GM19240 (cell line): Measurements from ENCODE around the gene CCDC178.
"Not testable (repeated sequence)": the region's sequence is repeated elsewhere in the genome, so short reads cannot be mapped to it uniquely, and the experiment has no call there.

Source experiments
- DNase-seq: peaks from one replicate; pipeline ENCODE4 v3.0.0; 2011; ENCODE audit warnings: low spot score; ENCODE audit not compliant: insufficient read length

The CCDC178 gene

DNA sequence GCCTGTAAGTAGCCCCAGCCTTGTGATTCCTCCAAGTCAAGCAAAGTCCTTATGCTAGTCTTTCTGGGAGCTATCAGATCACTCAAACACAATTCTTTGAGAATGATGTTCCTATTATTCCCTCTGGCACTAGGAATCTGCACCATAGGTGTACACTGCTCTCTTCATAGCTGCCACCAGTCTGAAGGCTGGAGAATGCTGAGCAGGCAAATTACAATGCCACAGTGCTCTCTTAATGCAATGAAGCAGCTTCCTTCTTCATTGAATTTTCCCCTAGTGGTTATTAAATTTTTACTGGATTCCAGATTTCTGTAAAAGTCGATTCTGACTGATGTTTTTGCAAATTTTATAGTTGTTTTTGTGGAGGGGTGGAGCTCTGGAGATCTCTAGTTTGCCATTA, 84.8 kb downstream of the CCDC178 start:
- no peak for DNase-seq

DNA sequence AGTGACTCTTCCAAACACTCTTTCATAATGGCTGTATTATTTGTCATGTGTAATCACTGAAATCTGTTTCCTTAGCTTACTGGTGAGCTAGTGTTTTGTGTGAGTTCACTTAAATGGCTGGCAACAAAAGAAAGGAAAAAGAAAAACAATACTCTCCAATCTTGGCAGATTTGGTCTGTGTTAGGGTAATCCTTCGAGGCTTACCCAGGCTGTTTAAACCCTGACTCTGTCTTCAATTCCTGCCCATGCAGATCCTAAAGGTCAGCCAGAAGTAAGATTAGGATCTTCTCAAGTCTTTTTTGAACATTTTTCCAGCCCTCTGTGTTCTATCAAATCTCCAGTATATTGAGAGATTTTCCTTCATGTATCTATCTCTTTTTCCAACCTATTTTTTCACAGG, 85.3 kb downstream of the CCDC178 start:
- no peak for DNase-seq

DNA sequence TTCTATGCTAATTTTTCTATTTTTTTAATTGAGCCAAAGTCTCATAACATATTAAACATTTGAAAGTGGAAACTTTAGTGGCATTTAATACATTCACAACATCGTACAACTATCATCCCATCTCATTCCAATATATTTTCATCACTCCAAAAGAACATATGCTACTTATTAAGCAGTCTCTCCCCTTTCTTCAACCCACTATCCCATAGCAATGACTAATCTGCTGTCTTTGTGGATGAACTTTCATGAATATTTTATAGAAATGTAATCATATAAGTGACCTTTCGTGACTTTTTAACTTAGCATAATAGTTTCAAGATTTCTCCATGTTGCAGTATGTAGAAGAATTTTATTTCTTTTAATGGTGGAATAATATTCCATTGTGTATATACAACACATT, 90.3 kb downstream of the CCDC178 start:
- DNase-seq, result no peak

DNA sequence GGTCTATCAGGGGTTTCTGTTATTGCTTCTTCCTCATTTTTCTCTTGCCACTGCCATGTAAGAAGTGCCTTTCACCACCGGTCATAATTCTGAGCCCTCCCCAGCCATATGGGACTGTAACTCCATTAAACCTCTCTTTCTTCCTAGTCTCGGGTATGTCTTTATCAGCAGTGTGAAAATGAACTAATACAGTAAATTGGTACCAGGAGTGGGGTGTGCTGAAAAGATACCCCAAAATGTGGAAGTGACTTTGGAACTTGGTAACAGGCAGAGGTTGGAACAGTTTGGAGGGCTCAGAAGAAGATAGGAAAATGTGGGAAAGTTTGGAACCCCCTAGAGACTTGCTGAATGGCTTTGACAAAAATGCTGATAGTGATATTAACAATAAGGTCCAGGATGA, 100.8 kb downstream of the CCDC178 start:
- not testable (repeated sequence) for DNase-seq

DNA sequence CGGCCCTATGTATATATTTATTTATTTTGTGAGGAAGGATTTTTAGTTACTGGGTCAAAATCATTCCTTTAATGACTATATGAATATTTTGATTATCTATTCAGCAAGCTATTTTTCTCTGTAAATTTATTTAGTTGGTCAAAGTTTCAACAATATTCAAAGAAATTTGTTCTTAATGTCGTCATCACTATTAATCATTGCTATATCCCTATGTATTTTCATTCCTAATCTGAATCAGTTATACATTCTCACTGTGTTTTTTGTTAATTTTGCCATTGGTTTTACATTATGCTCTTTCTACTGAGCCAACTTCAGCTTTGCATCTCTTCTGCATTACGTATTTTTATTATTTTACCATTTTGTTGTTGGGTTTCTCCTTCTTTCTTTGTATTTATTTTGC, 105.7 kb downstream of the CCDC178 start:
- no peak for DNase-seq

DNA sequence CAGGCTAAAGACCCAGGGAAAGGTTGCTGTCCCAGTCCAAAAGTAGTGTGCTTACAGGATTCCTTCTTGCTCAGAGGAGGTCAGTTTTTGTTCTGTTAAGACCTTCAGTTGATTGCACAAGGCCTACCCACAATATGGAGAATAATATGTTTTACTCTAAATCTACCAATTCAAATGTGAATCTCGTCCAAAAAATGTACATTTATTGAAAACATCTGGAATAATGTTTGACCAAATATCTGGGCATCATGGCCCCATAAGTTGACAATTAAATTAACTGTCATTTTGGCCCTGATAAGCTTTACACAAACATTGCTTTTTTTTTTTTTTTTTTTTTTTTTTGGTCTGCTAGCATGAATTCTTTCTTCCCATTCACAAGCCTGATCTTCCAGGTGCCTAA, 109.8 kb downstream of the CCDC178 start:
- no peak for DNase-seq

DNA sequence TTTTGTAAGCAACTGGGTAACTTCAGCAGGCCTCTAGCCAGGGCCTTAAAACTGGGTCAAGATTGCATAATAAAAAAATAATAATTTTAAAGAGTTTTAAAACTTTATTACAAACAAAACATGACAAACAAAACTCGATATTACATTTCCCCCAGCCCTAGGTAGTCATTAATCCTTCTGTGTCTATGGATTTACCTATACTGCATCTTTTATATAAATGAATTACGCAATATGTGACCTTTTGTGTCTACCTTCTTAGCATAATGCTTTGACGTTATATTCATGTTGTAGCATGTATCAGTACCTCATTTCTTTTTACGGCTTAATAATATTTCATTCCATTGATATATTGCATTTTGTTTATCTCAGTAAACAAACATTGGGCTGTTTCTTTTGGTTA, 113.5 kb downstream of the CCDC178 start:
- DNase-seq, result no peak

DNA sequence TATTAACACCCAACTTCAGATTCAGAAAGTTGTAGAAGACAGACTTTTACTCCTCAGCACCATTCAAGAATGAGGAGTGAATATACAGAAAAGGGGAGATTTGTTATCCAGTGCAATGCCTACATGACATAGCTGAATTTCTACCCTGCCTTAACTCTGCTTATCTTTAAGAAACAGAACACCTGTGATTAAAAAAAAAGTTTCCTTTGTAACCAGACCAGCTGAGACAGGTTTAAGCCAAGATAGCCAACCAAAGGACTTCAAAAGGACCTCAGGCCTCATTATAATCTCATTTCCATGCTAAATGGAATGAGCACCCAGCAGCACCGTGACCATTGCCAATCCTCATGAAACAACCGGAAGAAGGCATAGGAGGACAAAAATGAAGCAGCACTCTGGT, 122.9 kb downstream of the CCDC178 start:
- DNase-seq, result no peak

DNA sequence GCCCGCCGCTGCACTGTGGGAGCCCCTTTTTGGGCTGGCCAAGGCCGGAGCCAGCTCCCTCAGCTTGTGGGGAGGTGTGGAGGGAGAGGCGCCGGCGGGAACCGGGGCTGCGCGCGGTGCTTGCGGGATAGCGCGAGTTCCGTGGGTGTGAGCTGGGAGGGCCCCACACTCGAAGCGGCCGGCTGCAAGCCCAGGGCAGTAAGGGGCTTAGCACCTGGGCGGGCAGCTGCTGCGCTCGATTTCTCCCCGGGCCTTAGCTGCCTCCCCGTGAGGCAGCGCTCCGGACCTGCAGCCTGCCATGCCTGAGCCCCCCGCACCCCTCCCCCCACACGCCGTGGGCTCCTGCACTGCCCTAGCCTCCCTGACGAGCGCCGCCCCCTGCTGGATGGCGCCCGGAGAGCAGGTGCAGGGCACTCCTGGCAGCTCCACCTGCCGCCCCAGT, 124.4 kb downstream of the CCDC178 start:
- DNase-seq, result no peak

DNA sequence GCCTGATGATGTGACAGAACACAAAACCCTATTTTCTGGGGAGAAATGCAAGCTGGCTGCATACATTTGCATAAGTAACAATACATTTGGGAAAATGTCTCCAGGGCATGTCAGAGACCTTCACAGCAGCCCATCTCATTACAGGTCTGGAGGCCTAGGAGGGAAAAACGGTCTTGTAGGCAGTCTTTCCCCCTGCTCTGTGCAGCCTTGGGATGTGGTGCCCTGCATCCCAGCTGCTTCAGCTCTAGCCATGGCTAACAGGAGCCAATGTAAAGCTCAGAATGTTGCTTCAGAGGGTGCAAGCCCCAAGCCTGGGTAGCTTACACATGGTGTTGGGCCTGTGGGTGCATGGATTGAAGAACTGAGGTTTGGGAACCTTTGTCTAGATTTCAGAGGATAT, 133.0 kb downstream of the CCDC178 start:
- no peak for DNase-seq

DNA sequence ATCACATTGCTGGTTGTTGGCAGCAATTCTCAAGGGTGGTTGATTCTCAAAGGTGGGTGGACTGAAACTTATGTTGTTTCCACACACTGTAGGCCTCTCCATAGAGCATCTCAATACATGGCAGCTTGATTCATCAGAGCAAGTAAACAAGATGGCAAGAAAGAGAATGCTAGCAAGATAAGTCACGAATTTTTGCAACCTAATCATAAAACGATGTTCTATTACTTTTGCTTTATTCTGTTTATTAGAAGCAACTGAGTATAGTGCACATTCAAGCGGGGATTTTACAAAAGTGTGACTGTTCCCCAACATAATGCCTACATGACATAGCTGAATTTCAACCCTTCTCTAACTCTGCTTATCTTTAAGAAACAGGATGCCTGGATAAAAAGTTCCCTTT, 136.2 kb downstream of the CCDC178 start:
- no peak for DNase-seq

DNA sequence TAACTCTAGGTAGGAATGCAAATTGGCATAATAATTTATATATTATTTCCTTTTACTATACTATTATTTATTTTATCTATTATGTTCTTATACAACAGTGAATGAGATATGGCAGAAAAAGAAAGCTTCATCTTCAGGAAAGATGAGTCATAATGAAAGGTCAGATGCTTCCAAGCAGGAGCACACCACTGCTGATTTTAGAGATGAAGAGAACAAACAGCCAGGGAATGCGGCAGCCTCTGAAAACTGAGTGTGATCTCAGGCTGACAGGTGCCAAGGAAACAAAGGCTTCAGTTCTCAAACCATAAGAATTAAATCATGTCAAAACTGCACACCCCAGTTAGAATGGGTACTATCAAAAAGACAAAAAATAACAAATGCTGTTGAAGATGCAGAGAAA, 149.0 kb downstream of the CCDC178 start:
- DNase-seq, result no peak

DNA sequence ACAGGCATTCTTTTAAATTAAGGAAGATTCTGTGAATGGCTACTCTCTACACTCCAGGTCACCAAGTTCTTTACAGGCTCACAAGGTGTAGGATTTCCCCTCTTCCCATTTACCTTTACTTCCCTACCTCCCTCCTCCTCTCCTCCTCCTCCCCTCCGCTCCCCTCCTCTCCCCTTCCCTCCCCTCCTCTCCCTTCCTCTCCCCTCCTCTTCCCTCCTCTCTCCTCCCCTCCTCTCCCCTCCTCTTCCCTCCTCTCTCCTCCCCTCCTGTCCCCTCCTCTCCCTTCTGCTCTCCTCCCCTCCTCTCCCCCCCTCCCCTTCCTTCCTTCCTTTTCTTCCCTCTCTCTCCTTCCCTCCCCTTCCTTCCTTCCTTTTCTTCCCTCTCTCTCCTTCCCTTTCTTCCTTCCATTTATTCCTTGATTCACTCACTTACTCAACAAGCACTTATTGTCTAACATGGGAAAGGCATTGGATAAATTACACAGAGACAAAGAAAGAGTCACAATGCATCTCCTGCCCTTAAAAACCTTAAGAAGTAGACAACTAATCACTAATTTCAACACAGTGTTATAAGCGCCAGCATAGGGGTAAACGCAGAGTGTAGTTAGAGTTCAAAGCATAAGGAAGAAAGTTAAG, 152.3 kb downstream of the CCDC178 start:
- no peak for DNase-seq

DNA sequence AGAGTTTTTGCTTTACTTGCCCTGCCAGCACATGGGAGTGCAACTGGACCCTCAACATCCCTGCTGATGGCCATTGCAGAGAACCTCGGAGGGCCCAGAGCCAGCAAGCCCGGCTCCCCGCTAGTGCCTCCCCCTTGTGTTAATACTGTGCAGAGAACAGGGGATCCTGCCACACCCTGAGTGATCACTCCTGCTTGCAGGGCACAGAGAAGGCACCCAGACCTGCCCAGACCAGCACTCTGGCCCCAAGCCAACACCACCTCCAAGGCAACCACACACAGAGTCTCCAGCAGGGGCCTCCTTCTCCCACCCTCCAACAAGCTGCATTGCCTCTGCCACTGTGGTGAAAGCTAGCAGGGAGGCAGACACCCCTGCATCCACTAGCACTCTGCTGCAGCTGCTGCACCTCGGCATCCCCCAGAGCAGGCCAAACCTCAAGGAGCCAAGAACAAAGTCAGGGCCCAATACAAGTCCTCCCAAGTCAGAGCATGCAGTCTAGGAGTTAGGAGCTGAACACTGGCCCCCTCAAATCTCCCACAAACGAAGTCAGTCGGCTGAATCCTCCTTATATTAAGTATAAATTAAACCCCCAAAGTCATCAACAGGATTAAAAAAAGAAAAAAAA, 157.7 kb downstream of the CCDC178 start:
- DNase-seq, result no peak

DNA sequence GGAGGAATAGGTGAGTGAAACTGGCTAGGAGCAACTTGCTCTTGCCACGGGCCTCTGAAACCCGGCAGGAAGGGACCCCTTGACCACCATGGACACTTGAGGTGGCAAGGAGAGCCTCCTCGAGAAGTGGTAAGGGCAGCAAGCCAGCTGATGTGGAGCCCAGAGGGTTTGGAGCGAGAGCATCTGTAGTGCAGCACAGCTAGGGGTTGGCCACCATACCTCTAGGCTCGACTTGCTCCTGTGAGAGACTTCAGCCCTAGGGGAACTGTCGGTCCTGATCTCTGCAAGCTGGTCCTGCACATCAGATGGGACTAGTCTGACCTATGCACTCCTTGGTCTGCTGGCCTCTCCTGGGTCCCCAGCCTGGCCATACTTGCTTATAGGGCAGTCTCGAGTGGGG, 158.4 kb downstream of the CCDC178 start:
- no peak for DNase-seq

DNA sequence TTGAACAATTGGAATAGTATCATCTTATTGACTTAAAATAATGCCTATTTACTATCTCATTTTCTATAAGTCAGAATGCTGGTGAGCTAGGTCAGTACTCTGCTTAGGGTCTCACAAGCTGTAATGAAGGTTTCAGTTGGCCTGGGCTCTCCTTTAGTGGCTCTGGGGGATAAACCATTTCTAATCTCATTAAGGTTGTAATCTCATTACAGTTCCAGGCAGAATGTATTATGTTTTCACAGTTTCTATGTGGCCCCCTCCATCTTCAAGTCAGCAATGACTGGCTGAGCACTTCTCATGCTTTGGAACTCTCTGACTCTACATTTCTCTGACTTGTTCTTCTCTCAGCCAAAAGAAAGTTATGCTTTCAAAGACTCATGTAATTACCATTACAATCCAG, 163.1 kb downstream of the CCDC178 start:
- no peak for DNase-seq

DNA sequence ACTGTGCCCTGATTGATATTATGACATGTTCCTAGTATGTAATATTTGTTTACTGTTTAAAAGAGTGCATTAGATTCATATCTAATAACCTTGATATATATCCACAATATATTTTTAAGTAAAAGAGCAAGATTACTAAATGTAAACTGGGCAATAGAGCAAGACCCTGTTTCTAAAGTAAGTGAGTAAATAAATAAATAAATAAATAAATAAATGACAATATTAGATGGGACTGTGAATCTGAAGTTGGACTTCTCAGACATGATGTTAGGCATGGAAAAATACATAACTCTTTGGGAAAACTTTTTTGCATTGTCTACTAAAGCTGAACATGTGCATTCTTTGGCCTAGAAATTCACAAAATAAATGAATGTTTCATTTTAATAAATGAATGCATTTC, 164.7 kb downstream of the CCDC178 start:
- no peak for DNase-seq

DNA sequence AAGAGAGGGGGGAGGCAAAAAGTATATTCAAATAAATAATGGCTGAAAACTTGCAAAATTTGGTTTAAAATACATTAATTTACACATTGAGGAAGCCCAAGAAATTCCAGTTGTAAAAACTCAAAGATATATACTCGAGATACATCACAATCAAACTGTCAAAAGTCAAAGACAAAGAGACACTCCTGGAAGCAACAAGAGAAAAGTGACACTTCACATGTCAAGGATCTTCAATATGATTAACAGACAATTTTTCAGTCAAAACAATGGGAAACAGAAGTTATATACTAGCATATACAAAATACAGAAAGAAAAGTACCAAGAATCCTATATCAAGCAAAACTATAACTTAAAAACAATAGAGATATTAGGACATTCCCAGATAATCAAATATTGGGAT, 170.2 kb downstream of the CCDC178 start:
- no peak for DNase-seq

DNA sequence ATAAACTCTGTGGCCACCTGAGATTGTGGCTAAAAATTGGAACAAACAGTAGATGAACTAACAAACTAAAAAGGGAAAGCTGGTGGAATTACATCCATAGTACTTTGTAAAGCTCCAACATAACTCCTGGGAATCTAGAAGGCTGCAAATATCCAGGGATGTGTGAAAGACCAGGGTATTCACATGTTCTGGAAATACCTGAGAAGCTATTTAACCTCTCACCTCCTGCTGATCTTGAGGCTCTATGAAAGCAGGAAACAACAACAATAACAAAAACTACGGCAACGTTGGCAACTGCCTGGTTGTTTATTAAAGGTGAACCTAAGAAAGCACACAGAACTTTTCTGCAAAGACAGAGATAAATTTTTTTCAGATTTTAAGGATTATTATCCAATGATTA, 171.3 kb downstream of the CCDC178 start:
- no peak for DNase-seq

DNA sequence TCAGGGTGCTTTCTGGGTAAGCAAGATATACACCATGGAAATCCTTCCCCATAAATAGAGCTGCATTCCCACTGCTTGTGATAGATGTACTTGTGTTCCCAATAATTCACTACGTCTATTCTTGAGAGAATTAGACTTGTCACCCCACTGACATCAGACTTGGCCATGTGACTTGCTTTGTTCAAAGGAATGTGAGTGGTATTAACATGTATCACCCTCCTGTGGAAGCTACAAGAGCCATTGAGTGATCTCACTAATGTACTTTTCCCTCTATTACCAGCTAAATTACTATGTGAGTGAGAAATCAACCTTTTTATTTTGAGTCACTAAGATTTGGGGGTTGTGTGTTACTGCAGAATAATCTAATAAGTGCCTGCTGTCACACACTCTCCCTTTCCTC, 176.0 kb downstream of the CCDC178 start:
- DNase-seq, result no peak

DNA sequence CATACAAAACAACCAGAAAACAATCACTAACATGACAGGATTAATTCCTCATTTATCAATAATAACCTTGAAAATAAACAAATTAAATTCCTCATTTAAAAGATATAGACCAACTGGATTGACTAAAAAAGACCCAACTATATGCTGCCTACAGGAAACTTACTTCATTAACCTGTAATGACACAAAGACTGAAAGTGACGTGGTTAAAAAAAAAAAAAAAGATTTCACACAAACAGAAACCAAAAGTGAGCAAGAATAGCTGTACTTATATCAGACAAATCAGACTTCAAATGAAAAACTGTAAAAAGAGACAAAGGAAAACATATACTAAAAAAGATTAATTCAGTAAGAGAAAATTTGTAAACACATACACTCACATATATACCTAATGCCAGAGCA, 201.2 kb downstream of the CCDC178 start:
- no peak for DNase-seq

DNA sequence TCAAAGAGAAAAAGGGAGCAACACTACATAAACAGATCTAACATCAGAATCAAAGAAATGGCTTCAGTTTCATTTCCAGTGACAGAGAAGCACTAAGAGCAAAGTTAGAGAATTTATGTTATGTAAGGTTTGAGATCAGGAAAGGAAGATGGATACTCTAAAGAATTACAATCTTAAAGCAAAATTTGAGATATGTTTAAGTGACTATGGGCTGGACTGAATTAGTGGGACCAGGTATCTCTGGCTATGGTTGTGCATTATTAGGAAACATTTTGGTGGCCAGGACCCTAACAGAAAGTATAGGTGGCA, 208.2 kb downstream of the CCDC178 start:
- DNase-seq, result no peak

DNA sequence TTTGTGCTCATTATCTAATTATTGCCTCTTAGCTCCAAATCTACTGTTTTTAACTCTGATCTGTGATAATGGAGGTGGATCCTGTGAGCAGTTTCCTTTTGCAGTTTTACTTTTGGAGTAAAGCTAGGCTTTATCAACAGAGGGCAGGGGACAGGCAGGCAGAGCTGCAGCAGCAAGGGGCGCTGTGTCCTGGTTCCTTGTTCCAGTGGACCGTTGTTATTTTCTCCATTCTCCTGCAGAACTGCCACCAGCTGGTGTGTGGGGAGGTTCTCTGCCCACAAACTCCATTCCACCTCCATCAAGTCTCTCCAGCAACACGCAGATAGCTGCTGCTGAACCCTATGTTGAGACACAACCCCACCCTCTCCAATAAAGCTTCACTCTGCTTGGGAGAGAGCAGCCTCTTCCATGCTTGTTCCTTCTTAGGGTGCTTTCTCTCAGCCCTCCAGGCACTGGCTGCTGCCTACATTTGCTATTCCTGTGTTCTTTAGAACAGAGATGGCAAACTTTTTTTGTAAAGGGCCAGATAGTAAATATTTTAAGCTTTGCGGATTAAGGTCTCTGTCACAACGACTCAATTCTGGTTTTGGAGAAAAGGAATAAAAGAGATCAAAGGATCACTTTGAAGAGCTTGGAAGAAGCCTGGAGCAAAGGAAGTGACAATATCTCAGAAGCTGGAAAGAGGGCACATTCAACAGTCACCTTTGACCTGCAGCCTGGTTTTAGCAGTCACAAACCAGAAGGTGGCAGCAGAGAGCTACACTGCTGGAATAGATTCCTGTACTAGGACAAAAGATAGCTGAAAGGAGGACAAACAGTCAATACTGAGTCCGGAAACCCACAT, 208.8 kb downstream of the CCDC178 start:
- peak; percentile 11 for DNase-seq
